ENCODE results near the gene TMPRSS7.

GRCh38 chr3:112011376-112011940, 23.1 kb upstream of the TMPRSS7 start:
- no peak for TF ChIP-seq CTCF (IDR thresholded peaks at IDR 0.05; ENCODE audit: poor library complexity, severe bottlenecking)
- TF ChIP-seq MXI1 (conservative IDR thresholded peaks at IDR 0.05; ENCODE audit: poor library complexity, severe bottlenecking) = no peak
- no peak for TF ChIP-seq TAF1 (IDR thresholded peaks at IDR 0.05; ENCODE audit: low read depth)
- TF ChIP-seq EZH2 (IDR thresholded peaks at IDR 0.05; ENCODE audit: borderline replicate concordance, insufficient read depth, low read length, poor library complexity, severe bottlenecking) = no peak
- no peak for TF ChIP-seq POLR2AphosphoS5 (IDR thresholded peaks at IDR 0.05)
- no peak for TF ChIP-seq EP300 (conservative IDR thresholded peaks at IDR 0.05; ENCODE audit: poor library complexity, severe bottlenecking)
- no peak for TF ChIP-seq RAD21 (conservative IDR thresholded peaks at IDR 0.05)
